Breast epithelium (tissue), 3 donors: Measurements from ENCODE around the gene TSSC4.

Experiments
- POLR2A ChIP-seq: fragments of 450-650 bp; IDR thresholded peaks from one replicate; pipeline ENCODE4 v1.6.1; 2016; ENCODE audit warnings: antibody characterized with exemption, mild to moderate bottlenecking, moderate library complexity
- POLR2AphosphoS5 ChIP-seq, 3 donors: sonication (generic); formaldehyde crosslinking; IDR thresholded peaks; one replicate each; pipeline ENCODE4 v1.6.1; 2017; ENCODE audit warnings: antibody characterized with exemption in 3 of 3
- TF ChIP-seq, protein P1 (sequence below), 3 donors: fragments of 450-650 bp; IDR thresholded peaks; one replicate each; pipeline ENCODE4 v1.5.1; 2016 to 2017; ENCODE audit warnings: antibody characterized with exemption in 3 of 3, mild to moderate bottlenecking in 3 of 3, moderate library complexity in 3 of 3

DNA sequence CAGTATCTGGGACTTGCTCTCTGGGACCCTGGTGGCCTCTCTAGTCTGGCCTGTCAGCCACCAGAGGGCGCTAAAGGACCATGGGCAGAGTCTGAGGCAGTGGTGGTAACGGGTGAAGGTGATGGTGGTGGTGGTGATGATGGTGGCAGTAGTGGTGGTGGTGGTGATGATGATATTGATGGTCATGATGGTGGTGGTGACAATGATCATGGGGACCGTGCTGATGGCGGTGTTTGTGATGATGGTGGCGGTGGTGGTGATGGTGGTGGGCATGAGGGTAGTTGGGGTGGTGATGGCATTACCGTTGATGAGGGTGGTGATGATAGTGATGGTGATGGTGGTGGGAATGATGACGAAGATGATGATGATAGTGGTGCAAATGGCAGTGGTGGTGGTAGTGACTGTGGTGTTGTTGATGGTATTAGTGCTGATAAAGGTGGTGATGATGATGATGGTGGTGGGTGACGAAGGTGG lies 27.8 kb downstream of the TSSC4 start:
- TF ChIP-seq, protein P1, sequence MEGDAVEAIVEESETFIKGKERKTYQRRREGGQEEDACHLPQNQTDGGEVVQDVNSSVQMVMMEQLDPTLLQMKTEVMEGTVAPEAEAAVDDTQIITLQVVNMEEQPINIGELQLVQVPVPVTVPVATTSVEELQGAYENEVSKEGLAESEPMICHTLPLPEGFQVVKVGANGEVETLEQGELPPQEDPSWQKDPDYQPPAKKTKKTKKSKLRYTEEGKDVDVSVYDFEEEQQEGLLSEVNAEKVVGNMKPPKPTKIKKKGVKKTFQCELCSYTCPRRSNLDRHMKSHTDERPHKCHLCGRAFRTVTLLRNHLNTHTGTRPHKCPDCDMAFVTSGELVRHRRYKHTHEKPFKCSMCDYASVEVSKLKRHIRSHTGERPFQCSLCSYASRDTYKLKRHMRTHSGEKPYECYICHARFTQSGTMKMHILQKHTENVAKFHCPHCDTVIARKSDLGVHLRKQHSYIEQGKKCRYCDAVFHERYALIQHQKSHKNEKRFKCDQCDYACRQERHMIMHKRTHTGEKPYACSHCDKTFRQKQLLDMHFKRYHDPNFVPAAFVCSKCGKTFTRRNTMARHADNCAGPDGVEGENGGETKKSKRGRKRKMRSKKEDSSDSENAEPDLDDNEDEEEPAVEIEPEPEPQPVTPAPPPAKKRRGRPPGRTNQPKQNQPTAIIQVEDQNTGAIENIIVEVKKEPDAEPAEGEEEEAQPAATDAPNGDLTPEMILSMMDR (IDR thresholded peaks at IDR 0.05) = peak; percentile 62 to 98 (median 82)
- no peak for TF ChIP-seq POLR2A
- no peak for TF ChIP-seq POLR2AphosphoS5 (IDR thresholded peaks at IDR 0.05)
